Measurements from ENCODE around the gene MAN1A1. TPM values are rescaled to one million over a fixed set of nuclear protein-coding genes. Genes with fewer than 3 reads are reported as not detected.

The MAN1A1 gene
- total RNA-seq, 1 donor from 2014 or later: 15.0 TPM

DNA sequence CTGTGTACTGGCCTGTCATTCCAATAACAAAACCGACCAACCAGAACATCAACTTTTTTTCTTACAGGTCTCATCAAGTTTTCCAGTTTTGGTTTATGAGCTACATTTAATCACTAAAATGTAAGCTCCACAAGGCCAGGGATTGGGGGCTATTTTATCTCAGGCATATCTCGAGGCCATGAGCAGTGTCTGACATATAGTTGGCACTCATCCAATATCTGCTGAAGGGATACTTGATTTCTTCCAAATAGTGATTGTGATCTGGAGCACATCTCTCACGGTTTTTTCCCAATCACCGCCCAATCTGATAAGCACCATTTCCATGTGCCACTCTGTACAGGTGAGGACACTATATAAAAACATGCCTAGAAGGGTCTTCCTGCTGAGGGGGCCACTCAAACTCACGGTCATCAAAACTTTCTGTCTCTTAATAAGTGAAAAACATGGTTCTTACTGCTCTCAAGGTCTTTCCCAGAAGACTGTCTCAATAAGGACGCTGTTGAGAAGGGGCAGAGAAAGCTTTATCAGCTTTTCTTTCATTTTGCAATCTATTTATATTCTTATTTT, 65.5 kb downstream of the MAN1A1 start:
- no peak for DNase-seq (ENCODE audit: low spot score)
- intact Hi-C loops (cut with DNase I): no loop called here

GRCh38 chr6:119283214-119283613, 66.3 kb downstream of the MAN1A1 start:
- no peak for DNase-seq (ENCODE audit: low spot score)
- intact Hi-C loops (cut with DNase I): no loop called here

DNA sequence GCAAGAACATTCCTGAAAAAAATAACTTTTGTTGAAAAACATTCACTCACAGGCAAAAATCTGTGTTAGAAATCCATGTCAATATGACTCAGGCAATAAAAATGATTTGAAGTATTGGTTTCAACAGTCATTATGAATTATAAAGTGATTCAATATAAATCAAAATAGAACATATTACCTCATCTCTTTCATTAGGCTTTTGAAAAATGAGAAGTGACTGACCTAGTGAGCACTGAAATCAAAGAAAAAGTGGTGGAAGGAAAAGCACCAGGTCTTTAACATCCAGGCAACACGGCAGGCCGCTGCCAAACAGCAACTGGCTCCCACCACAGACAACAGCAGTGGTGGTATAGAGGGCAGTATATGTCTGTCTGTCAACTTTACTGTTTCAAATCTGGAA, 68.9 kb downstream of the MAN1A1 start:
- intact Hi-C loops (cut with DNase I): no loop called here
- DNase-seq (ENCODE audit: low spot score): no peak

GRCh38 chr6:119280080-119280479, 69.5 kb downstream of the MAN1A1 start:
- no peak for DNase-seq (ENCODE audit: low spot score)
- intact Hi-C loops (cut with DNase I): no loop called here

GRCh38 chr6:119278625-119279024, 70.9 kb downstream of the MAN1A1 start:
- no peak for DNase-seq (ENCODE audit: low spot score)
- intact Hi-C loops (cut with DNase I): no loop called here

GRCh38 chr6:119277052-119277451, 72.5 kb downstream of the MAN1A1 start:
- intact Hi-C loops (cut with DNase I): no loop called here
- DNase-seq (ENCODE audit: low spot score): no peak

GRCh38 chr6:119276211-119276610, 73.3 kb downstream of the MAN1A1 start:
- intact Hi-C loops (cut with DNase I): no loop called here
- no peak for DNase-seq (ENCODE audit: low spot score)

DNA sequence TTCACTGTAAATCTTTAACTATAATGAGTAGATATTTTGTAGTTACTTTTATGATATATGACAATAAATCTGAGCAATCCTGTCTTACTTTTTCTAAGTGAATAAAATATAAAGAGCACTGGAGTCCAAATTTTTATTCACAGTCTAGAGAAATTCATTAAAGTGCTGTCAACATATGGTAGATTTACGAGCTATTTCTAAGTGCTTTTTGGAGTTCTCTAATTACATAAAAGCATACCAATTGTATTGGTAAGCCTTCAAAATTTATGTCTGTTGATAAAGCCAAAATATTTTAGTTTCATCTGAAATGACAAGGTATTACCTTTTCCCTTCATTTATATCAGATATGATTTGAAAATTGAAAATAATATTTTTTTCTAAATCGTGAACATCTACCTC, 75.4 kb downstream of the MAN1A1 start:
- DNase-seq (ENCODE audit: low spot score): no peak
- intact Hi-C loops (cut with DNase I): no loop called here

DNA sequence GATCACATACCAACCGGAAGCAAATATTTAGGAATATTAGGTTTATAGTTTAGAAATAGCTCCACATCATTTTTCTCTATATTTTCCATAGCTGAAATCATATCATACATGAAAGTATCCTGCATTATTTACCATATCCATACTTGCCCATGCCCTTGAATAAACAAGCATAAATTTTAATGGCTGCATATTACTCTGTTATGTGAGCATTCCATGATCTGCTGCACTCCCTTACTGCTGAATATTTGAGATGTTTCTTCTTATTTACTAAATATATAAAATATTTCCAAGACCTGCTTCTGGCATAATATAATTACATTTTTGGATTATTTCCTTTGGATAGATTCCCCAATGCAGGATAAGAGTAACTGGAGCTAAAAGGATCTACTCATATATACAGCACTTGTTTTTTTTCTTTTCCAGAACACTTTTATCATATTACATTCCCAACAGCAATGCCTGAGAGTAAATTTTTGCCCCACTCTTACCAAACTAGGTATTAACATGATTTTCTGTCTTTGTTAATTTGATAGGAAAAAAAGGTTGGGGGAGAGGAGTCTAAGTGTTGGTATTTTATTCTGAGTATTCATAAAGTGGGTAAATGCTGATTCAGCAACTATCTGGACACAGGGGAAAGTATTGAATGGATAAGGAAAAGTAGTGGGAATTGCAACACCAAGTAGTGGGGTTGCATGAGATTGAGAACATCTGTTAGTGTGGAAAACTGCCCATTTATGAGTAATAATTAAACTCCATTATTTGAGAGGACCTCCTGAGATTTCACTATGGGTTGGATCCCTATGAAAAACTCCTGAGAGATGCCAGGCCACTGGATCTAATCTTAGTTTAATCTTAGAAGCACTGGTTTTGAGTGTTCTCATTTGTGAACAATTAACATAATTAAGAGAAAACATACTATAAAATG, 76.0 kb downstream of the MAN1A1 start:
- intact Hi-C loops (cut with DNase I): no loop called here
- DNase-seq (ENCODE audit: low spot score): no peak

DNA sequence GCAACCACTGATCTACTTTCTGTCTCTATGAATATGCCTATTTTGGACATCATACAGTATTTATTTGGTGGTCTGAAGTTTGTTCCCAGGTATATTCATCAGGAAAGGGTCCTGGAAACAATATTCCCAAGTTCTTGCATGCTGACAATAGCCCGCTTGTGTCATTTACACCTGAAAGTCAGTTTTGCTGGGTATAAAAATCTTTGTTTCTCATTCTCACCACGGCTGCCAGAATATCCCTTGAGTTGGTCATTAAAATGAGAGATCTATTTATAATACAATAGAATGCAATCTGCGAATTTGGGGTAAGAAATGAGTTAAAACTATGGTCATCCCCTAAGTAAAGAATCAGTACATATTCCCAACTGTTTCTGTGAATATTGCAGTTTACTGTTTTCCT, 79.0 kb downstream of the MAN1A1 start:
- intact Hi-C loops (cut with DNase I): no loop called here

DNA sequence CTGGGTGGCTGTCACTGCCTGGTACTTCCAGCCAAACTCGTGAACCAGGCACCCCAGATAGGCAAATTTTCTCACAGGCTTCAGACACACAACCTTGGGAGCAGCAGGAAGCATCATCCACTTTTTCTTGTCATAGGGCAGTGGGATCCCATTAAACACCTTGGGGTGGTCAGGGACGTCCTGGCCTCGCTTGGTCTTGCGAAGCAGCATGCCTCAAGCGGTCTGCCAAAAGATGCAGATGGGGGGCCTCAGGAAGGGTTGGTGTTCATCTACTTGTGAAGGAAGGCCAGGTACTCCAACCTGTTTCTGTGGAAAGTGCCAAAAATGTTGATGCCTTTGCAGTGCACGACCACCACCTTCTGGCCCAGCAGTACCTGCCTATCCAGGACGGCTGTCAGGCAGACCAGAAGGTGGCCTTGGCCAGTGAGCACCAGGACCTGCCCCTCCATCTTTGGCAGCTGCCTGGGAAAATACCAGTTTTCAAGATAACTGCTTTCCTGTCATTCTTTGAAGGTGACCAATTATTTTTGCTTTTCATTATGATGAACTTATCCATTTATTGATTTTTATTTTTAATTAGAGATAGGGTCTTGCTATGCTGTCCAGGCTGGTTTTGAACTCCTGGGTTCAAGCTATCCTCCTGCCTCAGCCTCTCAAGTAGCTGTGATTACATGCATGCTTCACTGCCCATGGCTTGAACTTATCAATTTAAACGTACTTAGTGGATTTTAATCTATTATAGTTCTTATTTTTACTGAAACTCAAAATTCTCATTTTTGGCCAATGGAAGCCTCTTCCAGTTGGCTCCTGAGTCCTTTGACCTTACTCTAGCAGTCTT, 80.1 kb downstream of the MAN1A1 start:
- intact Hi-C loops (cut with DNase I): no loop called here
- DNase-seq (ENCODE audit: low spot score): no peak

More for the DNA sequence above, 79.0 kb downstream of the MAN1A1 start:
- no peak for DNase-seq (ENCODE audit: low spot score)

- no peak for DNase-seq (ENCODE audit: low spot score)
- intact Hi-C loops (cut with DNase I): no loop called here
Observed at GRCh38 chr6:119267126-119267905, 82.2 kb downstream of the MAN1A1 start.

- DNase-seq (ENCODE audit: low spot score): no peak
- intact Hi-C loops (cut with DNase I): no loop called here
Observed at GRCh38 chr6:119264854-119265397, 84.6 kb downstream of the MAN1A1 start.

DNA sequence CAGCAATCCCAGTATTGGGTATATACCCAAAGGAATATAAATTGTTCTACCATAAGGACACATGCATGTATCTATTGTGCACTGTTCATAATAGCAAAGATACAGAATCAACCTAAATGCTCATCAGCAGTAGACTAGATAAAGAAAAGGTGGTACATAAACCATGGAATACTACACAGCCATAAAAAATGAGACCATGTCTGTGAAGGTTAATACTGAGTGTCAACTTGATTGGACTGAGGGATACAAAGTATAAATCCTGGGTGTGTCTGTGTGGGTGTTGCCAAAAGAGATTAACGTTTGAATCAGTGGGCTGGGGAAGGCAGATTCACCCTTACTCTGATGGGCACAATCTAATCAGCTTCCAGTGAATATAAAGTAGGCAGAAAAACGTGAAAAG, 86.9 kb downstream of the MAN1A1 start:
- intact Hi-C loops (cut with DNase I): no loop called here
- no peak for DNase-seq (ENCODE audit: low spot score)

DNA sequence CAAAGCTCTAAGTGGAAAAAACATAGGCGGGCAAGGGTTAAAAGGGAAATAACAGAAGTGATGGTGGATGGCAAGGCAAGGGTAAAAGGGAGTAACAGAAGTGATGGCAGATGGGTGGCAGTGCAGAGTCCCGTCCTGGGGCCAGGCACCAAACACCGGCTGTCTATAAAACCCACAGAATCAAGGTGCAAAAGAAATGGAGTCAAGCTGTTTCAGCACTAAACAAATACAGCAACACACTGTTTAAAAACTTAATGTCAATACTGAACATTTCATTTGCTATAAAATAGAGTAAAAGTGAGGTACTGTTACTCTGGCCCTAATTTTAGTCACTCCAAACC, 87.6 kb downstream of the MAN1A1 start:
- intact Hi-C loops (cut with DNase I): no loop called here
- no peak for DNase-seq (ENCODE audit: low spot score)

DNA sequence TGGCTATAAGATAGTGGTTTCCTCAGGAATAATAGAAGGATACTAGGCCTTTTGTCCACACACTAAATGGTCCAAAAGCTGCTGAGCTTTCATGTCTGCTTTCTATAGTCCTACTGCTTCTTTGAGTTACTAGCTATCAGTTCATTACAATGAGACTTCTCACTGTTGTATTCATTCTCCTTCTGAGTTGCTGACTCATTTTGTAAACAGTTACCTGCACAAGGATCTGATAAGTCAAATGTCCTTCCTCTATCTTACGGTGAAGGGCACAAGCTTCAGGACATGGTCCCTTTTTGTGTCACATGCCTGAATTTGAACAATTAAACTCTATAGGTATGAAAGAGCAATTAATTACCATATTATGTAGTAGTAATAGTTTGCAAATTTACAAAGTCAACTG, 90.5 kb downstream of the MAN1A1 start:
- no peak for DNase-seq (ENCODE audit: low spot score)
- intact Hi-C loops (cut with DNase I): no loop called here

DNA sequence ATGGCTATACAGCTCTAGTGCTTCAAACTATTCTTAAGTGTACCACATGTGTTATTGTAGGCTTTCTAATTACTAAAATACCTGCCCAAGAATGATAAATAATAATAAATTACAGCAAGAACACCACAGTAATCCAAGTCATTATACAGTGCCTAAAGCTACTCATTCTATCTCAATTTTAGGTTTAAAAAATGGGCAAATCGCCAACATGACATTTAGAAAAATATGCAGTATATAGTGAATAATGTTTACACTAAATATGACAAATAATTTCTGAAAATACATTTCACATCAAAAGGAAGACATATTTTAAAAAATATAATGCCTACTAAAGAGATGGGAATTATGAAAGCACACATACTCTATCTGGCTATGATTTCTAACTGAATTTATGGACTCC, 91.8 kb downstream of the MAN1A1 start:
- intact Hi-C loops (cut with DNase I): no loop called here
- DNase-seq (ENCODE audit: low spot score): no peak

GRCh38 chr6:119256978-119257462, 92.5 kb downstream of the MAN1A1 start:
- intact Hi-C loops (cut with DNase I): no loop called here
- no peak for DNase-seq (ENCODE audit: low spot score)

GRCh38 chr6:119256392-119256791, 93.2 kb downstream of the MAN1A1 start:
- no peak for DNase-seq (ENCODE audit: low spot score)
- intact Hi-C loops (cut with DNase I): no loop called here

All from cardiac septum (tissue), 1 donor.